HEK293 (cell line): Measurements from ENCODE around the gene VASP.

ENCODE experiments used
- CTCF ChIA-PET: fragments of 350-600 bp; formaldehyde crosslinking; extraction: SDS; loops from one replicate; lab custom pipeline; 2021; ENCODE audit warnings: antibody characterized with exemption; lab: Yijun Ruan, JAX
- POLR2A ChIA-PET: fragments of 300-600 bp; formaldehyde crosslinking; extraction: SDS; loops from one replicate; lab custom pipeline; 2020; ENCODE audit warnings: antibody characterized with exemption, inconsistent platforms; lab: Yijun Ruan, JAX
- H3K27ac ChIP-seq: fragments of 200-500 bp; sonication (Bioruptor generic); 2 replicates; pipeline ENCODE4 v1.5.1; 2014; ENCODE audit warnings: low read depth, low read length, control low read depth, inconsistent platforms; ENCODE audit errors: extremely low read depth
- H3K36me3 ChIP-seq, 2 experiments: fragments of 200-500 bp in 1 of 2; sonication (Bioruptor generic) in 1 of 2; 1 replicate in 1 of 2; 2 replicates in 1 of 2; pipeline ENCODE4 v1.5.1; 2014 to 2017; ENCODE audit warnings: inconsistent platforms in 2 of 2, low read length in 2 of 2; ENCODE audit not compliant: control insufficient read depth in 2 of 2, insufficient read depth in 1 of 2
- H3K4me1 ChIP-seq: fragments of 200-500 bp; sonication (Bioruptor generic); 2 replicates; pipeline ENCODE4 v1.5.1; 2014; ENCODE audit warnings: mild to moderate bottlenecking, low read length, inconsistent platforms; ENCODE audit not compliant: control insufficient read depth, insufficient read depth
- H3K4me3 ChIP-seq: 2 replicates; pipeline ENCODE4 v1.5.1; 2011; ENCODE audit warnings: low read depth, mild to moderate bottlenecking, control low read depth, low read length, moderate library complexity
- H3K9me3 ChIP-seq: fragments of 200-500 bp; sonication (Bioruptor generic); 2 replicates; pipeline ENCODE4 v1.5.1; 2014; ENCODE audit warnings: low read depth, low read length, inconsistent platforms; ENCODE audit not compliant: control insufficient read depth, insufficient read depth
- HOXC10 ChIP-seq: sonication (generic); formaldehyde crosslinking; IDR thresholded peaks from 2 replicates; pipeline ENCODE4 v1.8.1; 2023; ENCODE audit warnings: mild to moderate bottlenecking, missing genetic modification reagents
- SCRT2 ChIP-seq: fragments of 450-650 bp; formaldehyde crosslinking; IDR thresholded peaks from 2 replicates; pipeline ENCODE4 v1.5.1; 2016; ENCODE audit warnings: missing biosample characterization, missing genetic modification characterization
- ZBTB8A ChIP-seq: fragments of 450-650 bp; formaldehyde crosslinking; IDR thresholded peaks from 2 replicates; pipeline ENCODE4 v1.5.1; 2016; ENCODE audit warnings: missing biosample characterization, missing genetic modification characterization
- ZNF121 ChIP-seq: fragments of 450-650 bp; formaldehyde crosslinking; IDR thresholded peaks from 2 replicates; pipeline ENCODE4 v1.5.1; 2016; ENCODE audit warnings: missing biosample characterization, missing genetic modification characterization
- ZNF214 ChIP-seq: fragments of 450-650 bp; formaldehyde crosslinking; IDR thresholded peaks from 2 replicates; pipeline ENCODE4 v1.5.1; 2017; ENCODE audit warnings: missing biosample characterization, mild to moderate bottlenecking, missing genetic modification characterization, borderline replicate concordance
- ZNF266 ChIP-seq: fragments of 450-650 bp; formaldehyde crosslinking; IDR thresholded peaks from 2 replicates; pipeline ENCODE4 v1.5.1; 2016; ENCODE audit warnings: missing biosample characterization, missing genetic modification characterization, low read depth
- ZNF341 ChIP-seq: fragments of 450-650 bp; formaldehyde crosslinking; IDR thresholded peaks from 2 replicates; pipeline ENCODE4; 2016; ENCODE audit warnings: low read depth, missing biosample characterization, missing genetic modification characterization
- ZNF423 ChIP-seq: fragments of 450-650 bp; formaldehyde crosslinking; IDR thresholded peaks from 2 replicates; pipeline ENCODE4 v1.5.1; 2016; ENCODE audit warnings: missing biosample characterization, missing genetic modification characterization
- ZNF560 ChIP-seq: fragments of 450-650 bp; formaldehyde crosslinking; IDR thresholded peaks from 2 replicates; pipeline ENCODE4 v1.5.1; 2017; ENCODE audit warnings: missing biosample characterization, missing genetic modification characterization, borderline replicate concordance
- ZNF596 ChIP-seq: fragments of 450-650 bp; IDR thresholded peaks from 2 replicates; pipeline ENCODE4 v1.5.0; 2018; ENCODE audit warnings: missing biosample characterization, mild to moderate bottlenecking, missing genetic modification characterization, moderate library complexity
- ZNF660 ChIP-seq: fragments of 450-650 bp; IDR thresholded peaks from 2 replicates; pipeline ENCODE4 v1.5.1; 2018; ENCODE audit warnings: missing biosample characterization, mild to moderate bottlenecking, missing genetic modification characterization
- ZNF785 ChIP-seq: fragments of 450-650 bp; formaldehyde crosslinking; IDR thresholded peaks from 2 replicates; pipeline ENCODE4 v1.5.1; 2016; ENCODE audit warnings: missing biosample characterization, missing genetic modification characterization
- ZNF837 ChIP-seq: fragments of 450-650 bp; formaldehyde crosslinking; IDR thresholded peaks from 2 replicates; pipeline ENCODE4 v1.5.1; 2016; ENCODE audit warnings: missing biosample characterization, missing genetic modification characterization
- ZSCAN16 ChIP-seq: fragments of 450-650 bp; formaldehyde crosslinking; IDR thresholded peaks from 2 replicates; pipeline ENCODE4 v1.5.1; 2016; ENCODE audit warnings: missing biosample characterization, missing genetic modification characterization
- TF ChIP-seq, protein P1 (sequence below): fragments of 450-650 bp; formaldehyde crosslinking; IDR thresholded peaks from 2 replicates; pipeline ENCODE4 v1.5.1; 2016; ENCODE audit warnings: missing biosample characterization, missing genetic modification characterization
- TF ChIP-seq, protein P2 (sequence below): fragments of 450-650 bp; formaldehyde crosslinking; IDR thresholded peaks from 2 replicates; pipeline ENCODE4 v1.5.1; 2016; ENCODE audit warnings: missing biosample characterization, missing genetic modification characterization
- TF ChIP-seq, protein P3 (sequence below): sonication (generic); formaldehyde crosslinking; IDR thresholded peaks from 2 replicates; pipeline ENCODE4 v1.8.1; 2022; ENCODE audit warnings: mild to moderate bottlenecking, moderate library complexity, missing genetic modification reagents
- TF ChIP-seq, protein P4 (sequence below): fragments of 450-650 bp; formaldehyde crosslinking; IDR thresholded peaks from 2 replicates; pipeline ENCODE4 v1.5.1; 2017; ENCODE audit warnings: missing biosample characterization, missing genetic modification characterization
- TF ChIP-seq, protein P5 (sequence below): fragments of 450-650 bp; formaldehyde crosslinking; IDR thresholded peaks from 2 replicates; pipeline ENCODE4; 2016; ENCODE audit warnings: missing biosample characterization, missing genetic modification characterization
- TF ChIP-seq, protein P6 (sequence below): fragments of 450-650 bp; formaldehyde crosslinking; IDR thresholded peaks from 2 replicates; pipeline ENCODE4 v1.5.1; 2017; ENCODE audit warnings: missing biosample characterization, mild to moderate bottlenecking, missing genetic modification characterization, moderate library complexity
- TF ChIP-seq, protein P7 (sequence below): fragments of 450-650 bp; formaldehyde crosslinking; IDR thresholded peaks from 2 replicates; pipeline ENCODE4 v1.5.1; 2016; ENCODE audit warnings: missing biosample characterization, missing genetic modification characterization

Gene VASP

DNA sequence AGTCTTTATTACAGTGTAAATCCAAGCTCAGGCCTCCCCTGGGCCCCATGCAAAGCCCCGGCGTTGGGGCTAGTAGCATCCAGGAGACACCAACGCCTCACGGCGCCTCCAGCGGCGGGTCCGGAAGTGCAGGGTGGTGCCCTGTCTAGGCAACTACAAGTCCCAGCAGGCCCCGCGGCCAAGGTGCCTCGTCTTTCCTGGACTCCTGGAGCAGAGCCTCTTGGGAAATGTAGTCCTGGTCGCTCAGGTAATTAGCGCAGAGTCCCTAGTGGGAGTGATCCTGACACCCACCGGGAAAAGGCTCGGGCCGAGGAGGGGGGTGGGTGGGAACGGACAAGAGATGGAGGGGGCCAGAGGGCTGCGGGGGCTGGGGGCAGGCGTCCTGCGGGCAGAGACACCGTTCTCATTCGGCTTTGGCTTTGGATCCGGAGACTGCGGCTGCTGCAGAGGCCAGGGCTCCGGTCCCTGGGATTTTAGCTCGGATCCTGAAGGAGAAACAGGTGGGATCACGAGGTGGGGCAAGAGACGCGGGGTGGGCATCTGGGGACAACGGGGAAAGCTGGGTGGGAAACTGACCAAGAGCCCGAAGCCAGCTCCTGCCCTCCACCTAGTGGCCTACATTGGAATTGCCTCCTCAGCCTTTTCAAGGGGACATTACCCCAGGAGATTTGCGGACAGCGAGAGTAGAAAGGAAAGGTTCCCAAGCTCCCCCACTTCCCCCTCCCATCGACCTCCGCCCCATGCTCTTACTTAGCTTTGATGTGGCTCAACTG is 21.8 kb upstream of the VASP start (continued):
- TF ChIP-seq, protein P1, sequence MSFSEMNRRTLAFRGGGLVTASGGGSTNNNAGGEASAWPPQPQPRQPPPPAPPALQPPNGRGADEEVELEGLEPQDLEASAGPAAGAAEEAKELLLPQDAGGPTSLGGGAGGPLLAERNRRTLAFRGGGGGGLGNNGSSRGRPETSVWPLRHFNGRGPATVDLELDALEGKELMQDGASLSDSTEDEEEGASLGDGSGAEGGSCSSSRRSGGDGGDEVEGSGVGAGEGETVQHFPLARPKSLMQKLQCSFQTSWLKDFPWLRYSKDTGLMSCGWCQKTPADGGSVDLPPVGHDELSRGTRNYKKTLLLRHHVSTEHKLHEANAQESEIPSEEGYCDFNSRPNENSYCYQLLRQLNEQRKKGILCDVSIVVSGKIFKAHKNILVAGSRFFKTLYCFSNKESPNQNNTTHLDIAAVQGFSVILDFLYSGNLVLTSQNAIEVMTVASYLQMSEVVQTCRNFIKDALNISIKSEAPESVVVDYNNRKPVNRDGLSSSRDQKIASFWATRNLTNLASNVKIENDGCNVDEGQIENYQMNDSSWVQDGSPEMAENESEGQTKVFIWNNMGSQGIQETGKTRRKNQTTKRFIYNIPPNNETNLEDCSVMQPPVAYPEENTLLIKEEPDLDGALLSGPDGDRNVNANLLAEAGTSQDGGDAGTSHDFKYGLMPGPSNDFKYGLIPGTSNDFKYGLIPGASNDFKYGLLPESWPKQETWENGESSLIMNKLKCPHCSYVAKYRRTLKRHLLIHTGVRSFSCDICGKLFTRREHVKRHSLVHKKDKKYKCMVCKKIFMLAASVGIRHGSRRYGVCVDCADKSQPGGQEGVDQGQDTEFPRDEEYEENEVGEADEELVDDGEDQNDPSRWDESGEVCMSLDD (tag by site-specific recombination): no peak
- TF ChIP-seq, protein P2, sequence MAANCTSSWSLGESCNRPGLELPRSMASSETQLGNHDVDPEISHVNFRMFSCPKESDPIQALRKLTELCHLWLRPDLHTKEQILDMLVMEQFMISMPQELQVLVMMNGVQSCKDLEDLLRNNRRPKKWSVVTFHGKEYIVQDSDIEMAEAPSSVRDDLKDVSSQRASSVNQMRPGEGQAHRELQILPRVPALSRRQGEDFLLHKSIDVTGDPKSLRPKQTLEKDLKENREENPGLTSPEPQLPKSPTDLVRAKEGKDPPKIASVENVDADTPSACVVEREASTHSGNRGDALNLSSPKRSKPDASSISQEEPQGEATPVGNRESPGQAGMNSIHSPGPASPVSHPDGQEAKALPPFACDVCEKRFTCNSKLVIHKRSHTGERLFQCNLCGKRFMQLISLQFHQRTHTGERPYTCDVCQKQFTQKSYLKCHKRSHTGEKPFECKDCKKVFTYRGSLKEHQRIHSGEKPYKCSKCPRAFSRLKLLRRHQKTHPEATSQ: no peak
- TF ChIP-seq ZNF214: no peak
- TF ChIP-seq ZNF121: no peak
- TF ChIP-seq, protein P3, sequence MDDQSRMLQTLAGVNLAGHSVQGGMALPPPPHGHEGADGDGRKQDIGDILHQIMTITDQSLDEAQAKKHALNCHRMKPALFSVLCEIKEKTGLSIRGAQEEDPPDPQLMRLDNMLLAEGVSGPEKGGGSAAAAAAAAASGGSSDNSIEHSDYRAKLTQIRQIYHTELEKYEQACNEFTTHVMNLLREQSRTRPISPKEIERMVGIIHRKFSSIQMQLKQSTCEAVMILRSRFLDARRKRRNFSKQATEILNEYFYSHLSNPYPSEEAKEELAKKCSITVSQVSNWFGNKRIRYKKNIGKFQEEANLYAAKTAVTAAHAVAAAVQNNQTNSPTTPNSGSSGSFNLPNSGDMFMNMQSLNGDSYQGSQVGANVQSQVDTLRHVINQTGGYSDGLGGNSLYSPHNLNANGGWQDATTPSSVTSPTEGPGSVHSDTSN: no peak
- TF ChIP-seq, protein P4, sequence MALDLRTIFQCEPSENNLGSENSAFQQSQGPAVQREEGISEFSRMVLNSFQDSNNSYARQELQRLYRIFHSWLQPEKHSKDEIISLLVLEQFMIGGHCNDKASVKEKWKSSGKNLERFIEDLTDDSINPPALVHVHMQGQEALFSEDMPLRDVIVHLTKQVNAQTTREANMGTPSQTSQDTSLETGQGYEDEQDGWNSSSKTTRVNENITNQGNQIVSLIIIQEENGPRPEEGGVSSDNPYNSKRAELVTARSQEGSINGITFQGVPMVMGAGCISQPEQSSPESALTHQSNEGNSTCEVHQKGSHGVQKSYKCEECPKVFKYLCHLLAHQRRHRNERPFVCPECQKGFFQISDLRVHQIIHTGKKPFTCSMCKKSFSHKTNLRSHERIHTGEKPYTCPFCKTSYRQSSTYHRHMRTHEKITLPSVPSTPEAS (tag by site-specific recombination): no peak

DNA sequence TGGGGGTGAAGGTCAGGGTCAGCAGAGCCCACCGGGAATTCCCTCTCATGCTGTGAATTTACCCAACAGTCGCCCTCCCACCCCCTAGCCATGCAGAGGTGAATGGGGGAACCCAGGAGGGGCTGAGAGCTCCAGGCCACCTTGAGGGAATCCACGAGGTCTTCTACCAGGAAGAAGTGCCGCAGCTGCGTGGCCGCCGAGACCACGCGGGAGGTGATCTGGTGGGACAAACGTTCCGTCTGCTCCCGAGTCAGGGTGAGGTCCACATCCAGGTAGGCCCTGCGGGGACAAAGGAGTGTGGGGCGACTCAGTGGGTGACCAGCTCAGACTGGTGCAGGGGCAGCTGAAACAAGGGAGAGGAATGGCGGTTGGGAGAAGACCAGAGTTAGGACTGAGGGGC is 18.6 kb upstream of the VASP start:
- Histone ChIP-seq H3K4me1 (peaks cover 2% of the 10 kb centered on the region; the same call in 1 of the 2 replicates), H3K36me3 (no peaks in the 10 kb centered on the region; a peak in 1 of 3 replicates), H3K4me3 (no peak overlapping the region), H3K27ac (no peak overlapping the region), H3K9me3 (no peaks in the 10 kb centered on the region)
- CTCF ChIA-PET: interaction anchor here (0.5 to 6.1 kb wide), 6 partner anchors 9 to 161 kb away, joined by 3 to 87 read pairs (median 7); no protein-coding TSS in a partner anchor
- TF ChIP-seq ZSCAN16 (tag by site-specific recombination): no peak
- no peak for TF ChIP-seq ZNF423
- no peak for TF ChIP-seq ZNF560 (tag by site-specific recombination)
- TF ChIP-seq ZNF660 (tag by site-specific recombination): no peak
- TF ChIP-seq, protein P5, sequence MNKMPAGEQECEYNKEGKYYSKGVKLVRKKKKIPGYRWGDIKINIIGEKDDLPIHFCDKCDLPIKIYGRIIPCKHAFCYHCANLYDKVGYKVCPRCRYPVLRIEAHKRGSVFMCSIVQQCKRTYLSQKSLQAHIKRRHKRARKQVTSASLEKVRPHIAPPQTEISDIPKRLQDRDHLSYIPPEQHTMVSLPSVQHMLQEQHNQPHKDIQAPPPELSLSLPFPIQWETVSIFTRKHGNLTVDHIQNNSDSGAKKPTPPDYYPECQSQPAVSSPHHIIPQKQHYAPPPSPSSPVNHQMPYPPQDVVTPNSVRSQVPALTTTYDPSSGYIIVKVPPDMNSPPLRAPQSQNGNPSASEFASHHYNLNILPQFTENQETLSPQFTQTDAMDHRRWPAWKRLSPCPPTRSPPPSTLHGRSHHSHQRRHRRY (tag by site-specific recombination): no peak
- TF ChIP-seq, all 188 proteins: peak for 0
- POLR2A ChIA-PET: no interaction called here

DNA sequence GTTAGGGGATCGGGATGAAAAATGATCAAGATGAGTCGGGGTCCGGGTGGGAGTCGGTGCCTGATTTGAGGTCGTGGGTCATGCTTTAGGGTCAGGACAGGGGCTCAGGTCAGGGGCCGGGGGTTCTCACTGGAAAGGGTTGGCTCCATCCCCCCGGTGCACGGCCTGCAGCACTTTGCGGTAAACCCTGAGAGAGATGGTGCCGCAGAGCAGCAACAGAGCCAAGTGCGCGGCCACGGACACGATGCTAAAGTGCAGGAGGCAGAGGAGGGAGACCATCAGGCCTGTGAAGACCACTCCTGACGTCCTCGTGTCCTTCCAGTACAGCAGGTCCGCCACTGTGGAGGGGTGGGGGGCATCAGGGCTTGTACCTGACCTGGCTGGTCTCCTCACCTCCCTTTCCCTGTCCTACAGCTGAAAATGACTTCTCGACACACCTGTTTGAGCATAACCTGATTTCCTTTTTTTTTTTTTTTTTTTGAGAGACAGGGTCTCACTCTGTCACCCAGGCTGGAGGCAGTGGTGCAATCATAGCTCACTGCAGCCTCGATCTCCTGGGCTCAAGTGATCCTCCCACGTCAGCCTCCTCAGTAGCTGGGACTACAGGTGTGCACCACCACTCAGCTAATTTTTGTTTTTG is 17.9 kb upstream of the VASP start:
- Histone ChIP-seq H3K4me1 (peaks cover 2% of the 10 kb centered on the region; the same call in 1 of the 2 replicates), H3K4me3 (no peak overlapping the region), H3K9me3 (no peaks in the 10 kb centered on the region), H3K27ac (peak overlapping the region; percentile 16; the same call in 1 of the 2 replicates), H3K36me3 (no peaks in the 10 kb centered on the region; a peak in 1 of 3 replicates)
- ChIA-PET CTCF (interaction anchor here (0.7 to 6.1 kb wide), 5 partner anchors 9 to 49 kb away, joined by 3 to 87 read pairs (median 5); no protein-coding TSS in a partner anchor), POLR2A (no interaction called here)
- TF ChIP-seq, protein P6, sequence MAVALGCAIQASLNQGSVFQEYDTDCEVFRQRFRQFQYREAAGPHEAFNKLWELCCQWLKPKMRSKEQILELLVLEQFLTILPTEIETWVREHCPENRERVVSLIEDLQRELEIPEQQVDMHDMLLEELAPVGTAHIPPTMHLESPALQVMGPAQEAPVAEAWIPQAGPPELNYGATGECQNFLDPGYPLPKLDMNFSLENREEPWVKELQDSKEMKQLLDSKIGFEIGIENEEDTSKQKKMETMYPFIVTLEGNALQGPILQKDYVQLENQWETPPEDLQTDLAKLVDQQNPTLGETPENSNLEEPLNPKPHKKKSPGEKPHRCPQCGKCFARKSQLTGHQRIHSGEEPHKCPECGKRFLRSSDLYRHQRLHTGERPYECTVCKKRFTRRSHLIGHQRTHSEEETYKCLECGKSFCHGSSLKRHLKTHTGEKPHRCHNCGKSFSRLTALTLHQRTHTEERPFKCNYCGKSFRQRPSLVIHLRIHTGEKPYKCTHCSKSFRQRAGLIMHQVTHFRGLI (tag by site-specific recombination): no peak
- TF ChIP-seq HOXC10 (CRISPR knock-in tag): no peak
- TF ChIP-seq ZNF341 (tag by site-specific recombination): no peak
- TF ChIP-seq SCRT2 (tag by site-specific recombination): peak; percentile 52; the same call in 1 of the 2 replicates
- TF ChIP-seq ZNF596 (tag by site-specific recombination): no peak
- TF ChIP-seq, protein P7, sequence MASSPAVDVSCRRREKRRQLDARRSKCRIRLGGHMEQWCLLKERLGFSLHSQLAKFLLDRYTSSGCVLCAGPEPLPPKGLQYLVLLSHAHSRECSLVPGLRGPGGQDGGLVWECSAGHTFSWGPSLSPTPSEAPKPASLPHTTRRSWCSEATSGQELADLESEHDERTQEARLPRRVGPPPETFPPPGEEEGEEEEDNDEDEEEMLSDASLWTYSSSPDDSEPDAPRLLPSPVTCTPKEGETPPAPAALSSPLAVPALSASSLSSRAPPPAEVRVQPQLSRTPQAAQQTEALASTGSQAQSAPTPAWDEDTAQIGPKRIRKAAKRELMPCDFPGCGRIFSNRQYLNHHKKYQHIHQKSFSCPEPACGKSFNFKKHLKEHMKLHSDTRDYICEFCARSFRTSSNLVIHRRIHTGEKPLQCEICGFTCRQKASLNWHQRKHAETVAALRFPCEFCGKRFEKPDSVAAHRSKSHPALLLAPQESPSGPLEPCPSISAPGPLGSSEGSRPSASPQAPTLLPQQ (tag by site-specific recombination): no peak
- no peak for TF ChIP-seq ZNF837 (tag by site-specific recombination)
- TF ChIP-seq ZNF785 (tag by site-specific recombination): no peak
- no peak for TF ChIP-seq ZNF266 (tag by site-specific recombination)
- TF ChIP-seq ZBTB8A (tag by site-specific recombination): no peak
- no peak for TF ChIP-seq ZNF660 (tag by site-specific recombination)
